ENCODE measurements around the gene ARMC2. TPM values are rescaled to one million over a fixed set of nuclear protein-coding genes. Genes with fewer than 3 reads are reported as not detected.
A peak's percentile ranks its signal among the peaks of the same experiment; 100 is the strongest.

The ARMC2 gene
- total and polyA plus RNA-seq, 2 experiments from 2014 or later: 2.7 to 4.4 TPM

GRCh38 chr6:108835218-108835850, 12.9 kb upstream of the ARMC2 start (continued):
- peak; percentile 89 to 97 for TF ChIP-seq CTCF (conservative IDR thresholded peaks at IDR 0.05; ENCODE audit: low read depth in 2 of 2)

GRCh38 chr6:108836061-108836460, 12.2 kb upstream of the ARMC2 start:
- Histone ChIP-seq H2AFZ (no peak overlapping the region), H3K4me1 (ENCODE audit: insufficient read depth) (peaks cover 19% of the 10 kb centered on the region), H3K4me2 (no peak overlapping the region), H3K27me3 (ENCODE audit: insufficient read depth) (no peaks in the 10 kb centered on the region), H3K27ac (ENCODE audit: low read depth) (no peak overlapping the region), H3K9me2 (ENCODE audit: insufficient read depth) (no peaks in the 10 kb centered on the region), H3K79me2 (replicated peaks; ENCODE audit: insufficient read depth) (no peaks in the 10 kb centered on the region), H3K36me3 (ENCODE audit: insufficient read depth) (no peaks in the 10 kb centered on the region), H4K20me1 (replicated peaks; ENCODE audit: insufficient read depth) (no peaks in the 10 kb centered on the region), H3F3A (replicated peaks; ENCODE audit: low read depth) (no peaks in the 10 kb centered on the region), H3K4me3 (no peak overlapping the region)
- Mint-ChIP-seq H3K27me3 (ENCODE audit: insufficient read depth, low read depth, poor library complexity) (peaks cover 7% of the 10 kb centered on the region), H3K4me1 (peaks cover 22% of the 10 kb centered on the region), H3K27ac (no peak overlapping the region), H3K9me3 (no peaks in the 10 kb centered on the region; the same call in 2 of the 3 replicates), H3K4me3 (no peak overlapping the region), H3K36me3 (ENCODE audit: low read depth) (no peaks in the 10 kb centered on the region)
- ATAC-seq (no peak), DNase-seq (ENCODE audit: low spot score) (no peak)
- TF ChIP-seq CTCF (conservative IDR thresholded peaks at IDR 0.05; ENCODE audit: low read depth in 2 of 2) (no peak), EZH2 (IDR thresholded peaks at IDR 0.05; ENCODE audit: low read depth, unreplicated experiment) (no peak), ZNF331 (CRISPR knock-in tag; IDR thresholded peaks at IDR 0.05; ENCODE audit: low read depth) (no peak), JUNB (IDR thresholded peaks at IDR 0.05; ENCODE audit: unreplicated experiment) (no peak), EZH2phosphoT487 (IDR thresholded peaks at IDR 0.05; ENCODE audit: unreplicated experiment) (no peak), NANOG (IDR thresholded peaks at IDR 0.05; ENCODE audit: borderline replicate concordance) (no peak)

- Histone ChIP-seq H3K79me2 (replicated peaks; ENCODE audit: insufficient read depth) (no peaks in the 10 kb centered on the region), H3K36me3 (ENCODE audit: insufficient read depth) (no peaks in the 10 kb centered on the region), H3K27ac (ENCODE audit: low read depth) (no peak overlapping the region; the same call in 1 of the 2 replicates), H3K4me2 (peak overlapping the region; percentile 73), H2AFZ (peak overlapping the region; percentile 92), H3K9me2 (ENCODE audit: insufficient read depth) (no peaks in the 10 kb centered on the region), H3K4me3 (peak overlapping the region; percentile 47), H3F3A (replicated peaks; ENCODE audit: low read depth) (no peaks in the 10 kb centered on the region), H3K27me3 (ENCODE audit: insufficient read depth) (no peaks in the 10 kb centered on the region), H3K4me1 (ENCODE audit: insufficient read depth) (peaks cover 19% of the 10 kb centered on the region), H4K20me1 (replicated peaks; ENCODE audit: insufficient read depth) (no peaks in the 10 kb centered on the region)
- TF ChIP-seq CTCF (conservative IDR thresholded peaks at IDR 0.05; ENCODE audit: low read depth in 2 of 2) (no peak), POLR2AphosphoS5 (IDR thresholded peaks at IDR 0.05; ENCODE audit: low read depth) (no peak)
- peak overlapping the region; percentile 74 for H3K4me3 Mint-ChIP-seq
- no peaks in the 10 kb centered on the region; the same call in 2 of the 3 replicates for H3K9me3 Mint-ChIP-seq
- H3K36me3 Mint-ChIP-seq (ENCODE audit: low read depth): no peaks in the 10 kb centered on the region
- no peak for ATAC-seq
- H3K27ac Mint-ChIP-seq: no peak overlapping the region
- H3K4me1 Mint-ChIP-seq: peaks cover 22% of the 10 kb centered on the region
- peaks cover 7% of the 10 kb centered on the region for H3K27me3 Mint-ChIP-seq (ENCODE audit: insufficient read depth, low read depth, poor library complexity)
- DNase-seq (ENCODE audit: low spot score): no peak
These were observed 10.8 kb upstream of the ARMC2 start for GRCh38 chr6:108837236-108837971.

Measured in GM23338 (cell line).